Measurements from ENCODE around the gene TPSD1.
"Not testable (repeated sequence)": the region's sequence is repeated elsewhere in the genome, so short reads cannot be mapped to it uniquely, and the experiment has no call there.

TPSD1 gene

DNA sequence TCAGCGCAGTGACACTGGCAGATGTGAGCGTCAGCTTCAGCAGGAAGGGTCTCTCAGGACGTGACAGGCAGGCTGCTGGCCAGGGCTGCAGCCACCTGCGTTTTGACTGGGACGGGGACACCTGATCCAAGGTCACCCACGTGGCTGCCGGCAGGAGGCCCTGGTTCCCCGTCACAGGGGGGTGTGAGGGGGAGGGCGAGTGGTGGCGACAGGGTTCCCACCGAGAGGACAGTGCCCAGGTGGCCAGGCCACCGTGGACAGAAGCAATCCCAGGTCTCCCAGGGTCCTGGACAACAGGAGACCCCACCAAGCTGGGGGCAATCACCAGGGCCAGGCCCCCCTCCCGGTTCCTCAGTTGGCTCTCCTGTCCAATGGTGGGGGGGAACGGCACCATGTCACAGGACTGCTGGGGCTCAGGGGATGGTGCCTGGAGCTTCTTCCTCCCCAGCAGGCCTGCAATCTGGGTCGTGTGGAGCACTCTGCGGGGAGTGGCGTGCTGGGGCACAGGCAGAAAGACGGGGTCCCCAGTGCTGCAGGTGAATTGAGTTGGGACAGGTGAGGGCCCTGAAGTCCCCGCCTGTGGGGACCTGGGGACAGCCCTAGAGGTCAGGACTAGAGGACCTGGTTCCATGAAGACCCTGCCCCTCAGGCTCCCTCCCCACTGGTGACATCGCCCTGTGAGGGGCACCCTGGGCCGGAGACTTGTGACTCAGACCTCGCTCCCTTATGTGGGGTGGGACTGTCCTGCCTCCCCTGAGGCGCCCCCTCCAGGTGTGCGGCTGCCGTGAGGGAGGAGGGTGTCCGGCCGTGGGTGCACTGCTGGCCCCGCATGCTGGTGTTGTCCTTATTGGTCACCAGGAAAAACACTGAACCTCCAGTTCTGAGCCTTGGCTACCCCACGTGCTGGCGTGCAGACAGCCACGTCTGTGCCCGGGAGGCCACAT, 11.7 kb upstream of the TPSD1 start:
- DNase-seq = not testable (repeated sequence)

DNA sequence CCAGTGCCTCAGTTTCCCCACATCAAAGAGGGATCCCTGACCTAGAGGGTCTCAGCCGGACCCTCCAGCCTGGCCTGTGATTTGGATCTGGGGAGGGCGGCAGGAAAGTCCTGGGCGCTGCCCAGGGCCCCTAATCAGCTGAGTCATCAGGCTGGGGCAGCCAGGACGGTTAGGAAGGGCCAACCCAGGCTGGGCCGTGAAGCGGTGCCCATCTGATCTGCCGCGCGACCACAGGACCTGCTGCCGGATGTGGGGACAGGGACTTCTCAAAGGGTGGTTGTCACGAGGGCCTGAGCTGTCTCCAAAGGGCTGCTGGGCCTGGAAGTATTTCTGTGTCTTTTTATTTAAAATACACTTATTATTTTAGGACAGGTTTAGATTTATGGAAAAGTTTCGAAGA, 11.0 kb upstream of the TPSD1 start:
- no peak for DNase-seq

DNA sequence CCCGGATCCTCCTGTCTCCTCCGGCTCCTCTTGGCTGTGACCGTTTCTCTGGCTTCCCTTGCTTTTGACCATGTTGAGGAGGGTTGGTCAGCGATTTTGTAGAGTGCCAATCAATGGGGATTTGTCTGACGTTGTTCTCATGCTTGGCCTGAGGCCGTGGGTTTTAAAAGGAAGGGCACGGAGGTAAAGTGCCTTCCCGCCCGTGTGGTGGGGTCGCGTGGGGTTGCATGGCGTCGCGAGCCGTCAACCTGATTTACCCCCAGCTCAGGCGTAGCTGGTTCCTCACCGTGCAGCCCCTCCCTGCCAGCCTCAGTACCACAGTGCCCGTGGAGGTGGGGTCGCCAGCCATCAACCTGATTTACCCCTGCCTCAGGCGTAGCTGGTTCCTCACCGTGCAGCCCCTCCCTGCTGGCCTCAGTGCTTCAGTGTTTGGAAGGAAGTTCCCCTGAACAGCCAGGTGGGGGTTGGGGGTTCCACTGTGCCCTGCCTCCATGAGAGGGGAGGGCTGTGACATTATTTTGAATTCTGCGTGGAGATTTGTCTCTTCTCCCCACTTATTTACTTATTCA, 10.3 kb upstream of the TPSD1 start:
- no peak for DNase-seq

DNA sequence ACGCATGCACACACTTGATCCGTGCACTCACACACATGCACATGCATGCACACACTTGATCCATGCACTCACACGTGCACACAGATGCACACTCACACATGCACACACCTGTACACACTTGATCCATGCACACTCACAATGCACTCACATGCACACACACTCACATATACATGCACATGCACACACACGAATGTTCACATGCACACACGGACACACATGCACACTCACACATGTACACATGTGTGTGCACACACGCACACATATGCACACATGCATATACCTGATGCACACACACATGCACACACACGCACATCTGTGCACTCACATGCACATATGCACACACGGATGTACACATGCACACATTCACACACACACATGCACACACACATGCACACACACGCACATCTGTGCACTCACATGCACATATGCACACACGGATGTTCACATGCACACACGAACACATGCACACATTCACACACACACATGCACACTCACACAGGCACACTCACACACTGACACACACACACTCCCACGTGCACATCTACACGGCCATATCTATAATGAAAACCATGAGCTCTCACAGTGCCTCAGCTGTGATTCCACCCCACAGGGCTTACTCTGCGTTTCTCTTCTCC, 7.8 kb upstream of the TPSD1 start:
- not testable (repeated sequence) for DNase-seq

DNA sequence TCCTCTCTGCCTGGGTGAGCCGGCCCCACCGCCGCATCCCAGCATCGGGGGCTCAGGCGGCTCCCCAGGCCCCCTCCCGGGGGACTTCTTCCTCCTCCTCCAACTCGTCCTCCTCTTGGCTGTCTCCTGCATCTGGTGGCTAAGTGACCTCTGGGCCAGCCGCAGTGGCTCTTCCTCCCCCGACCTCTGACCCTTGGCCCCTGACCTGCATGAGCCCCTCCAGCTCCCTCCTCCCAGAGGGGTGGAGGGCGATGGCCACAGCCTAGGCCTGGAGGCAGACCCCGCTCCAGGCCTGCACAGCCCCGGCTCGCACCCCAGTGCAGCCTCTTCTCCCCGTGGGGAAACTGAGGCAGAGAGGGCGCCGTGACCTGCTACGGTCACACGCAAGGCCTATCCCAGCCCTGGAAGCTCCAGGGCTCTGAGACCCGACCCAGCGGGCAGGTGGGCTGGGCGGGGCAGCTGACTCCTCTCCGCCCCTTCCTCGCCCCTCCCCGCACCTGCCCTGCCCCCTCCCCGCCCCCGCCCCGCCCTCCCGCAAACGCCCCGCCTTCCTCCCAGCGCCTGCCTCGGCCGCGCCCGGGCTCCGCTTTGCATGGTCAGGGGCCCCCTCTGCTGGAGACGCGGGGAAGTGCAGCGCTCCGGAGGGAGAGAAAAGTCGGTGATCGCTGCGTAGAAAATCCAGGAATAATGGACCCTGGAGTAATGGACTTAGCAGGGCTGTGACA, 6.7 kb upstream of the TPSD1 start:
- DNase-seq = not testable (repeated sequence)

DNA sequence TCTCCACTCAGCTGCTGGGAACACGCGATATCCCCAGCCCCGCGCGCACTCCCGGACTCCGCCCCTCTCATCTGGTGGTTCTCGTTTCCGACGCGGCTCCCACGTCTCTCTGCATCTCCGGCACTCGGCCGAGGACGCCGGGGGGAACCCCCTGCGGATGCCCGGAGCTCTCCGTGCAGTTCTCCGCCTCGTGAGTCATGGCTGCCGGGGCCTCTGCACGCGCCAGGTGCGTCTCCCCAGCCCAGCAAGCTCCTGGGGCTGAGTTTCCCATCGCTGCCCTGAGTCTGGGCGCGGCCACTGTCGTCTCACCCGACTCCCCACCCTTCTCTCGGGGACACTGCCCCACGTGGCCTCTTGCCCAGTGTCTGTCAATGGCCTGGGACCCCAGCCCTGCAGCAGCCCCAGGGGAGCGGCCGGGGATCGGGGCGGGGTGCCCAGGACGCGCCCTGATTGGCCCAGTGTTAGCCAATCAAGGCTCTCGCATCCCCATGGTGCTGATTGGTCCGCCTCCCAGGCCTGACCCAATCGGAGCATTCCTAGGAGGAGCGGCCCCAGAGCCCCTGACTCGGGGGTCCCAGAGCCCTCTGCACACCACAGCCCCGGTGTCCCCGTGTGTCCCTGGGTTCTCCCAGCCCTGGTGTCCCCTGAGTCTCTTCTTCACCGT, 2.0 kb upstream of the TPSD1 start:
- DNase-seq = not testable (repeated sequence)

DNA sequence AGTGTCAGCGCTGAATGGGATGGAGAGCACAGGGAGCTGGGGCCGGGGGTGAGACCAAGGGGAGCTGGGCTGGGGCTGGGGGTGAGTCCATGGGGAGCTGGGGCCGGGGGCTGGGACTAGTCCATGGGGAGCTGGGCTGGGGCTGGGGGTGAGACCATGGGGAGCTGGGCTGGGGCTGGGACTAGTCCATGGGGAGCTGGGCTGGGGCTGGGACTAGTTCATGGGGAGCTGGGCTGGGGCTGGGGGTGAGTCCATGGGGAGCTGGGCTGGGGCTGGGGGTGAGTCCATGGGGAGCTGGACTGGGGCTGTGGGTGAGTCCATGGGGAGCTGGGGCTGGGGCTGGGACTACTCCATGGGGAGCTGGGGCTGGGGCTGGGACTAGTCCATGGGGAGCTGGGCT, 1.0 kb upstream of the TPSD1 start:
- DNase-seq = not testable (repeated sequence)

DNA sequence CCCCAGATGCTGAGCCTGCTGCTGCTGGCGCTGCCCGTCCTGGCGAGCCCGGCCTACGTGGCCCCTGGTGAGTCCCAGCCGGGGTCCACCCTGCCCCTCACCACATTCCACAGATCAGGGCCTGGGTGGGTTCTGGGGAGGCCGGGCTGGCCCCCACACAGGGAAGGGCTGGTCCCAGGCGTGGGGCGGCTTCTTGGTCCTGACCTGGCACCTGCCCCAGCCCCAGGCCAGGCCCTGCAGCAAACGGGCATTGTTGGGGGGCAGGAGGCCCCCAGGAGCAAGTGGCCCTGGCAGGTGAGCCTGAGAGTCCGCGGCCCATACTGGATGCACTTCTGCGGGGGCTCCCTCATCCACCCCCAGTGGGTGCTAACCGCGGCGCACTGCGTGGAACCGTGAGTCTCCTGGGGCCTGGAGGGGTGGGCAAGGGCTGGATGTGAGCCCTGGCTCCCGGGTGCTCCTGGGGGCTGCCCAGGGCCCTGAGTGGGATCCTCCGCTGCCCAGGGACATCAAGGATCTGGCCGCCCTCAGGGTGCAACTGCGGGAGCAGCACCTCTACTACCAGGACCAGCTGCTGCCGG, 516 bp downstream of the TPSD1 start:
- not testable (repeated sequence) for DNase-seq

DNA sequence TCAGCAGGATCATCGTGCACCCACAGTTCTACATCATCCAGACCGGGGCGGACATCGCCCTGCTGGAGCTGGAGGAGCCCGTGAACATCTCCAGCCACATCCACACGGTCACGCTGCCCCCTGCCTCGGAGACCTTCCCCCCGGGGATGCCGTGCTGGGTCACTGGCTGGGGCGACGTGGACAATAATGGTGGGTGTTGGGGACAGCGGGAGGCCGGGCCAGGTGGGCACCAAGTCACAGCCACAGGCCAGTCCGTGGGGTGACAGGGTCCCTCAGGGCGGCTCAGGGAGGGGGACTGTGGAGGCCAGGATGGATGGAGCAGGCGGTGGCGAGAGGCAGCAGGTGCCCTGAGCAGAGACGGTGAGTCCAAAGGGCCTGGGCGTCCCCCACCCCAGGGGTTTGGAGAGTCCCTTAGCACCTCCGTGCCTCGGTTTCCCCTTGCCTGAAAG, 1.0 kb downstream of the TPSD1 start:
- no peak for DNase-seq

DNA sequence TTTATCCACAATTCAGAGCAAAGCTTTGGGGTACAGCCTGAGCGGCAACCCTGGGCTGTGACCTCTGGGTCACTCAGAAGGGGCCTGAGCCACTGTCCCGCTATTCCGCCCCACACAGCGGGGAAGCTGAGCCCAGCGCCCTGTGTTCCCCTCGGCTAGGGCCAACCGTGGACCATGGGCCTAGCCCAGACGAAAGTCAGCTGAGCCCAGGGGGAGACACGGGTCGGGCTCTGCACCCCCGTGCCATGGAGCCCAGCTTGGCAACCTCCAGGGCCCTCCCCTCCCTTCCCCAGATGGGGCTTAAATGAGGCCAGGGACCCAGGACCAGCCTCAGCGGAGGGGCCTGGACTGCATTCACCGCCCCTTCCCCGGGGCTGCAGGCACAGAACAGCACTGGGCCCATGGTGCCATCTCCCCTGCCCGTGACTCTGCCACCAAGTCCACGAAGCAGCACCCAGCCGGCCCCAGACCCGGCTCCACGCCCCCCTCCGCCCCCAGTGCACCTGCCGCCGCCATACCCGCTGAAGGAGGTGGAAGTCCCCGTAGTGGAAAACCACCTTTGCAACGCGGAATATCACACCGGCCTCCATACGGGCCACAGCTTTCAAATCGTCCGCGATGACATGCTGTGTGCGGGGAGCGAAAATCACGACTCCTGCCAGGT, 1.8 kb downstream of the TPSD1 start:
- no peak for DNase-seq

DNA sequence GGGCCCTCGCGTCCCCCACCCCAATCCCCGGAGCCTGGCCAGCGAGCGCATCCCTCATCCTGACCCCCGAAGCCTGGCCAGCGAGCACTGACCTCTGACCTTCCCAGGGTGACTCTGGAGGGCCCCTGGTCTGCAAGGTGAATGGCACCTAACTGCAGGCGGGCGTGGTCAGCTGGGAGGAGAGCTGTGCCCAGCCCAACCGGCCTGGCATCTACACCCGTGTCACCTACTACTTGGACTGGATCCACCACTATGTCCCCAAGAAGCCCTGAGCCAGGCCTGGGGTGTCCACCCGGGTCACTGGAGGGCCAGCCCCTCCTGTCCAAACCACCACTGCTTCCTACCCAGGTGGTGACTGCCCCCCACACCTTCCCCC, 2.3 kb downstream of the TPSD1 start:
- DNase-seq = peak; percentile 20

DNA sequence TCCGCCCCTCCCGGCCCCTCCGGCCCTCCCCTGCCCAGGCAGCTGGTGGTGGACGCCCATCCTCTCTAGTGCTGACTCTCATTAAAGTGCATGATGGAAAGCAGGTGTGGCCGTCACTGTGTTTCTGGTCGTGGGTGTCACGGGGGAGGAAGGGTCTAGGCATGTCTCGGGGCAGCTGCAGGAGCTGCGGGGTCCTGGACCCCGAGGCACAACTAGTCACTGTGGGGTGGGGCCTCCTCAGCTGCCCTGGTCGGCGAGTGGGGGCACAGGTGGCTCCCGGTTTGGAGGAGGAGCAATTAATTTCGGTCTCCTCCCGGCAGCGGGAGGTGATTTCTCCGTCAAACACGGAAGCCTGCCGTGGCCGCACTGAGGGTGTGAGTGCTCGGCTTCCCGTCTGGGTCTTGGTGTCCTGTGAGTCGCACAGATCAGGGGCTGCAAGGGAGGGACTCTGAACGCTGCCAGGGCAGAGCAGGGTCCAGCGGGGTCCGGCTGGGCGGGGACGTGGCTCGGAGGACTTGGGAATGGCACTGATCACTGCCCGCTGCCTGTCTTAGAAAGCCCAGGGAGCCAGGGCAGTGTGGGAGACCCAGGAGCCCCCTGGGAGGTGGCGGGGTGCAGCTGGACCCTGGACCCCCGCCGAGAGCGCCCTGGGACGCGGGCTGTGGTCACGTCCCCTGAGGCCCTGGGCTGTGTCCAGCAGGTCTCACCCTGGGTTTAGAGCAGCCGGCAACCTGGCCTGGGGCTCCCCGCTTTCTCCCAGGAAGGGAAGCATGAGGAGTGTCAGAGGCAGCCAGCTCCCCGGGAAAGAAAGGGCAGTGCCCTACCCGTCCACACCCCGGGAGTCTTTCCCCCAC, 3.3 kb downstream of the TPSD1 start:
- peak; percentile 78 for DNase-seq

DNA sequence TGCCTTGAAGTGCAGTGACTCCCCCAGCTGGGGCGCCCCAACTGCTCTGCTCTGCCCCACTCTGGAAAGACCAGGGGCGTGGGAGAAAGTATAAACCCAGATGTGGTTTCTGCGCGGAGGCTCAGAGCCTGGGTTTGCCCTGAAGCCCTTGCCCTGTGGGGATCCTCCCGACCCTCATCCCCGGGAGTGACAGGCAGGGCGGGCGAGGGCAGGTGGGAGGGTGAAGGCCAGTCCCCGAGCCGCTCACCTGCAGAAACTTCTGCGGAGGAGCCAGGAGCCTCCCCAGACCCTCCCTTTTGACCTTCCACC, 3.8 kb downstream of the TPSD1 start:
- no peak for DNase-seq

DNA sequence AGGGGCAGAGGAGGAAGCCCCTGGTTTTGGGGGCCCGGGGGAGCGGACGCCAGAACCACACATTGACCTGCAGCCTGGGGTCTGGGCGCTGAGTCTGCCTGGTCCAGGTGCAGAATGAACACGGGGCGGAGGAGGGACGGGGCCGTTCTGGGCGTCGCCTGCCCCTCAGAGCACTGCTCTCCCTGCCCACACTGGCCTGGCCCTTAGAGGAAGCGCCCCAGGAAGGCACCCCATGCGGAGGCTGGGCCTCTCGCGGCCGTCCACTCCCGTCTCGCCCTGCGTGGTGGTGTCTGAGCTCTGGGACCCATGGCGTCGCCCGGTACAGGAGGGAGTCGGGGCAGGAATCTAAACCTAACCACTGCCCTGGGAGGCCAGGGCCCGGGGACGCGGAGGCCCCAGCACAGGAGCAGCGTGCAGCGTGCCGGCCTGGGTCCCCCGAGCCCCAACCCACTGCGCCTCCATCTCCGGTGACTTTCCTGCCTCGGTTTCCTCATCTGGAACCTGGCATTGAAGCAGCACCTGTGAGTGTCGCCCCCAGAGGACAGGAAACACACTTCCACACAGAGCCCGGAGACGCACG, 4.3 kb downstream of the TPSD1 start:
- DNase-seq = no peak

DNA sequence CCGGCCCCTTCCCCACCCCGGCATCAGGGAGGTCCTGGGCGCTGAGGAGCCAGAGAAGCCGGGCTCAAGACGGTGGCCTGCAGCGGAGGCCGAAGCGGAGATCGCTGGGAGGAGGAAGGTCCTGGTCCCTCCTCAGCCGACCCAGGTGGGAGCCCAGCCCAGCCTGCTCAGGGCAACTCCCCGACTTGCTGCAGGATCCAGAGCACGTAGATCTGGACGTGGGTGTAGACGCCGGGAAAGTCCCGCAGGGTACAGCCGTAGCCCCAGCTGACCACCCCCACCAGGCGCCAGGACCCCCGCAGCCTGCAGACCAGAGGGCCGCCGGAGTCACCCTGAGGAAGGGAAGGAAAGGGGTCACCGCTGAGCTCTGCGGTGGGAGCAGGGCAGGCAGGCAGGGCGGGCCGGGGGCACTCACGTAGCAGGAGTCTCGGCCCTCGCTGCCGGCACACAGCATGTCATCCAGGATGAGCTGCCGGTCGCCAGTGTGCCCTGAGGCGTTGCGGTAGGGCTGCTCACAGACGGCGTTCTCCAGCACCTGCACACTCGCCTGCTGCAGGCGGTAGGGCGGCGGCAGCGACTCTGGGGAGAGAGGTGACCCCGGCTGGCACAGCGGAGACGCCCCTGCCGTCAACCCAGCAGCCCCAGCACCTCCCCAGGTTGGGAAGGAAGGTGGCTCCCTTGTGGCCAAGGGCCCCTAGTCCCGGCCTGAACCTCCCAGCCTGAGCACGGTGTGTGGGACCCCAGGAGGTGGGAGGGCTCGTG, 5.4 kb downstream of the TPSD1 start:
- DNase-seq = peak; percentile 92

DNA sequence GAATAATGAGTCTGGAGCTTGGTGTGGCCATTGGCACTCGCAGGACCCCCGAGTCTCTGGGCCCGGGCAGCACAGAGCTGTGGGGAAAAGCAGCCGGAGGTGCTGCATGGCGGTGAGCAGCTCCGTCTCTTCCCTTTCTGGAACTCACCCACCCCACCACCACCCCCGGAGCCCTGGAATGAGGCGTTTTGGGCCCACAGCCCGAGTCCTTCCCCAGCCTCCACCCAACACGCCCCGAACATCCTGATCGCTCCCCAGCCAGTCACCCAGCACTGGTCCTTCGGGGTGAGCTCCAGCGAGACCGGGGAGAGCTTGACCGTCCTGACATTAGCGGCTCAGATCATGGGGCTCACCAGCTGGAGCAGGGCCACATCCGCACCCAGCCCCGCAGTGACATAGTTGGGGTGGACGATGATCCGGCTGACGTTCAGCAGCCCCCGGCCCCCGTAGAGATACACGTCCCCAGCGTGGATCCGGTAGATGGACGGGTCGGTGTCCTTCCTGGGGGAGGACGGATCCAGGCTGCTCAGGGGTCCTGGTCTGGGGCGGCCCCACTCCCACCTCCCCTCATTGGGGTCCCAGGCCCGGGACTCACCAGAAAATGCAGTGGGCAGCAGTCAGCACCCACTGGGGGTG, 6.5 kb downstream of the TPSD1 start:
- DNase-seq = no peak

DNA sequence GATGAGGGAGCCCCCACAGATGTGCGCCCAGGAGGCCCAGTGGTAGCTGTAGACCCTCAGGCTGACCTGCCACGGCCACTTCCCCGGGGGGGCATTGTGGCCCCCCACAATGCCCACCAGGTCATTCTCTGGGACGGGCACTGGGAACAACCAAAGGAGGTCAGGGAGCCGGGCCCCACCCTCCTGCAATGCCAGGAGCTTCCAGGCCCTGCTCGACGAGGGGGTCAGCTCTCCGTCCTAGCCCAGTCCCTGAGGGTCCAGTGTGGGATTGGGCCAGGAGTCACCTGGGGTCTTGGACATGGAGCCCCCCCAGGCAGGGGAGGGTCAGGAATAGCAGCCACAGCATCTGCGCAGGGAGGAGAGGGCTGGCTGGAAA, 7.0 kb downstream of the TPSD1 start:
- no peak for DNase-seq

DNA sequence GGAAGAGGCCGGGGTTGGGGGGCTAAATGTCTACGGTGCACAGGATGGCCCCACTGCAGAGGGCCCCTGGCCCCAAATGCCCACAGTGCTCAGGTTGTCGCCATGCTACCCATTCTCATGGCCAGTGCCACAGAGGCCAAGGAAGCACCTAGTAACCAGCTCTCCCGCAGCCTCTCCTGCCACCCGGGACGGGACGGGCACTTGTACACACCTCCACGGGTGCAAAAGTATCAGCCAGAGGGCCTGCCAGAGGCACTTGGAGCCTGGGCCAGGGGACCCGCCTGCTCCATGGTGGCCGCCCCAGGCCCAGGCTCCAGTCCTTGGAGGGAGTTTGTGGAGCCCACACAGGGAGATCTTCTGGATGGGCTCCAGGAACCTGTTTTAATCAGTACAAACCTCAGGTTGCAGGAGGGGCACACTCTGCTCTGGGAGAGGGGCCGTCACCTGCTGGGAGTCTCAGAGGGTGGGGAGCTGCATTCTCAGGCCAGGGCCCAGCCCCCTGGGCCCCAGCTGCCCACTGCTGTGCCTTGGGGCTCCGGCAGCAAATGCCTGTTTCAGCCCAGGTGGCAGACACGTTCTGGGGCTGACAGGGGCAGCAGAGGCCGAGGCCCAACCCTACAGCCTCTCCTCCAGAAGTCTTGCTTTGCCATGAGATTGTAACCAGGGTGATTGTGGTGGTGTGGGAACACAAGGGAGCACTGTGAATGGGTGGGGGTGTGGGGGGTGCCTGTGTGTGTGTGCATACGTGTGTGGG, 7.9 kb downstream of the TPSD1 start:
- DNase-seq = no peak
